ENCODE data around the gene PLA2G5. TPM values are rescaled to one million over a fixed set of nuclear protein-coding genes. Genes with fewer than 3 reads are reported as not detected.

The PLA2G5 gene, protein sequence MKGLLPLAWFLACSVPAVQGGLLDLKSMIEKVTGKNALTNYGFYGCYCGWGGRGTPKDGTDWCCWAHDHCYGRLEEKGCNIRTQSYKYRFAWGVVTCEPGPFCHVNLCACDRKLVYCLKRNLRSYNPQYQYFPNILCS
- not detected in 5 replicates for total RNA-seq (2022; extraction: Qiagen RNA extraction; ENCODE audit: low read depth)

GRCh38 chr1:20069874-20070273, at the start of gene PLA2G5:
Gene PLA2G5 (plus strand): TSS chr1:20070194. CDS start chr1:20084831, 14,637 bp downstream.

GRCh38 chr1:20119347-20119746, 49.4 kb downstream of the PLA2G5 start, which contains the start of gene PLA2G2D:
Gene PLA2G2D (minus strand): TSS chr1:20119536. CDS start chr1:20119498, 38 bp downstream.

GRCh38 chr1:20138961-20139550, 69.1 kb downstream of the PLA2G5 start, which contains the start of gene PLA2G2F:
Gene PLA2G2F (plus strand): TSS chr1:20139323. CDS start chr1:20139428, 105 bp downstream.

Other genes with a start within 250 kb of the PLA2G5 start
- 2.9 to 3.8 TPM (median 3.2 TPM) in 5 replicates for gene OTUD3, start 187.8 kb upstream of the PLA2G5 start, total RNA-seq (2022; extraction: Qiagen RNA extraction; ENCODE audit: low read depth)
- not detected in 5 replicates for gene PLA2G2E, start 146.6 kb upstream of the PLA2G5 start, total RNA-seq (2022; extraction: Qiagen RNA extraction; ENCODE audit: low read depth)
- not detected in 5 replicates for gene PLA2G2A, start 90.6 kb upstream of the PLA2G5 start, total RNA-seq (2022; extraction: Qiagen RNA extraction; ENCODE audit: low read depth)
- gene PLA2G2D, start 49.3 kb downstream of the PLA2G5 start, total RNA-seq (2022; extraction: Qiagen RNA extraction; ENCODE audit: low read depth) = not detected in 5 replicates
- gene PLA2G2F, start 69.1 kb downstream of the PLA2G5 start, total RNA-seq (2022; extraction: Qiagen RNA extraction; ENCODE audit: low read depth) = not detected in 5 replicates
- 0.01 TPM in 1 of 5 replicates, not detected in the others for gene UBXN10, start 115.9 kb downstream of the PLA2G5 start, total RNA-seq (2022; extraction: Qiagen RNA extraction; ENCODE audit: low read depth)
- gene PLA2G2C, start 116.3 kb downstream of the PLA2G5 start, total RNA-seq (2022; extraction: Qiagen RNA extraction; ENCODE audit: low read depth) = not detected in 5 replicates
- gene VWA5B1, start 220.7 kb downstream of the PLA2G5 start, total RNA-seq (2022; extraction: Qiagen RNA extraction; ENCODE audit: low read depth) = not detected in 5 replicates

Data from A549 treated with DMSO at 1 μM for 4 hours (cell line).